HG03558 (cell line): ENCODE data around the gene TOMM70.
"Not testable (repeated sequence)": the region's sequence is repeated elsewhere in the genome, so short reads cannot be mapped to it uniquely, and the experiment has no call there.

ENCODE experiments used
- ATAC-seq: cut with Tn5 transposase; IDR thresholded peaks from one replicate; pipeline ENCODE4 v1.9.1; 2021; ENCODE audit warnings: moderate number of reproducible peaks; ENCODE audit not compliant: unreplicated experiment; ENCODE audit errors: extremely low read depth

Gene TOMM70

GRCh38 chr3:100370756-100371155 is 30.1 kb downstream of the TOMM70 start:
- no peak for ATAC-seq

GRCh38 chr3:100368441-100368840 is 32.4 kb downstream of the TOMM70 start:
- ATAC-seq, result no peak

- no peak for ATAC-seq
Observed at GRCh38 chr3:100366424-100366823, 34.5 kb downstream of the TOMM70 start.

- no peak for ATAC-seq
Observed at GRCh38 chr3:100364421-100364820, 36.5 kb downstream of the TOMM70 start.

GRCh38 chr3:100361897-100362296 is 39.0 kb downstream of the TOMM70 start:
- no peak for ATAC-seq

GRCh38 chr3:100360757-100361496 is 40.0 kb downstream of the TOMM70 start:
- no peak for ATAC-seq

- ATAC-seq, result no peak
Observed at GRCh38 chr3:100359035-100359434, 41.9 kb downstream of the TOMM70 start.

- no peak for ATAC-seq
Observed at GRCh38 chr3:100358413-100358812, 42.5 kb downstream of the TOMM70 start.

- ATAC-seq, result peak; percentile 42
Observed at GRCh38 chr3:100354850-100355249, 46.0 kb downstream of the TOMM70 start.

- ATAC-seq, result no peak
Observed at GRCh38 chr3:100352296-100353231, 48.3 kb downstream of the TOMM70 start.

- ATAC-seq, result not testable (repeated sequence)
Observed at GRCh38 chr3:100351770-100352169, 49.1 kb downstream of the TOMM70 start.

GRCh38 chr3:100348727-100349126 is 52.2 kb downstream of the TOMM70 start:
- ATAC-seq, result no peak

- no peak for ATAC-seq
Observed at GRCh38 chr3:100340527-100340926, 60.4 kb downstream of the TOMM70 start.

- ATAC-seq, result no peak
Observed at GRCh38 chr3:100339786-100340185, 61.1 kb downstream of the TOMM70 start.

- ATAC-seq, result no peak
Observed at GRCh38 chr3:100338911-100339310, 62.0 kb downstream of the TOMM70 start.

- not testable (repeated sequence) for ATAC-seq
Observed at GRCh38 chr3:100336229-100336628, 64.7 kb downstream of the TOMM70 start.

GRCh38 chr3:100335434-100335833 is 65.5 kb downstream of the TOMM70 start:
- ATAC-seq, result no peak

GRCh38 chr3:100334488-100335351 is 66.2 kb downstream of the TOMM70 start, which contains the start of gene NIT2:
Gene NIT2 (plus strand): TSS chr3:100334757. CDS start chr3:100334792, 35 bp downstream.
- peak; percentile 88 for ATAC-seq

GRCh38 chr3:100333970-100334487 is 66.9 kb downstream of the TOMM70 start:
- peak; percentile 4 for ATAC-seq

GRCh38 chr3:100333051-100333450 is 67.8 kb downstream of the TOMM70 start:
- ATAC-seq, result no peak
